T-helper 2 cell (primary cell): ENCODE results near the gene SOX2.

ENCODE experiments used
- DNase-seq, 5 experiments: peaks; one replicate each; pipeline versions ENCODE4 v3.0.0 to v3.0.0-alpha.2; 2012 to 2022
- total RNA-seq, 2 donors: gene quantifications; one replicate each; lab custom pipeline; 2026; lab: John Stamatoyannopoulos, UW

SOX2 gene
- total RNA-seq = 0 to 0.34 reads per million in 2 donors

DNA sequence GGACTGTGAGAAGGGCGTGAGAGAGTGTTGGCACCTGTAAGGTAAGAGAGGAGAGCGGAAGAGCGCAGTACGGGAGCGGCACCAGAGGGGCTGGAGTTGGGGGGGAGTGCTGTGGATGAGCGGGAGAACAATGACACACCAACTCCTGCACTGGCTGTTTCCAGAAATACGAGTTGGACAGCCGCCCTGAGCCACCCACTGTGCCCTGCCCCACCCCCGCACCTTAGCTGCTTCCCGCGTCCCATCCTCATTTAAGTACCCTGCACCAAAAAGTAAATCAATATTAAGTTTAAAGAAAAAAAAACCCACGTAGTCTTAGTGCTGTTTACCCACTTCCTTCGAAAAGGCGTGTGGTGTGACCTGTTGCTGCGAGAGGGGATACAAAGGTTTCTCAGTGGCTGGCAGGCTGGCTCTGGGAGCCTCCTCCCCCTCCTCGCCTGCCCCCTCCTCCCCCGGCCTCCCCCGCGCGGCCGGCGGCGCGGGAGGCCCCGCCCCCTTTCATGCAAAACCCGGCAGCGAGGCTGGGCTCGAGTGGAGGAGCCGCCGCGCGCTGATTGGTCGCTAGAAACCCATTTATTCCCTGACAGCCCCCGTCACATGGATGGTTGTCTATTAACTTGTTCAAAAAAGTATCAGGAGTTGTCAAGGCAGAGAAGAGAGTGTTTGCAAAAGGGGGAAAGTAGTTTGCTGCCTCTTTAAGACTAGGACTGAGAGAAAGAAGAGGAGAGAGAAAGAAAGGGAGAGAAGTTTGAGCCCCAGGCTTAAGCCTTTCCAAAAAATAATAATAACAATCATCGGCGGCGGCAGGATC, at the start of gene SOX2:
TSS of gene SOX2 (plus strand) at position 601 of the 811 bp plus-strand sequence. CDS start 436 bp downstream, outside the sequence.
- peak in 2 of 5 experiments; percentile 24 to 57 for DNase-seq

DNA sequence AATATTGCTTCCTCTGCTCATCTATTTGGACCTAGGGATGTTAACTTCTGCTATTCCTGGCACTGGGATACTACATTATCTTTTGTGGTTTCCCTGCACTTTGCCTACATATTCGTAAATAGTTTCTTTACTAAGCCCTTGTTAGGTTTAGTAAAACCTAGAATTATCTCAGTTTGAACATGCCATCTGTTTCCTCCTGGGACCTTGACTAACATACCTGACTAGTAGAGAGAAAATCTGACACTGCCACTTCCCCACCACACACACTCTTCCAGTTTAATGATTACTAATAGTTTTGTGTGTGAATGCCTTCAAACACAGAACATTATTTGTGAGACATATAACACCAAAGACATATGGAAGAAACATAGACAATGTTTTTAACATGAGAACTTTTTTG, 28.2 kb upstream of the SOX2 start:
- DNase-seq = no peak

DNA sequence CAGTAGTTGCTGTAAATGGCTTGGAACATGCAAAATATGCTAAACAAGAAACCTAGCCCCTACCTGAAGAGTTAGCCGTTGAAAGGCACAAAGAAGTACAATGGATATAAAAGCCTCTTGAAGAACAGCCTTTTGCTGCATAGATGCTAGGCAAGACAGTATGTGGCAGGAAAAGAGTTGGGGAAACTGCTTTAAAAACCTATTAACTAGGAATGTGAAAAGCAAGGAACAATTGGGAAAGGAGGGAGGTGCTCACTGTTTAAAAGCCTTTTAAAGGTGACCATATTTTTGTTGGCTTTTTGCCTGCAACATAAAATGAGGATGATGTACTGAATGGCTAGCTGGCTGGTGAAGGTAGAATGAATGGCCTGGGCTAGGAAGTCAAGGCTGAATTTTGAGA, 24.5 kb upstream of the SOX2 start:
- DNase-seq = no peak

DNA sequence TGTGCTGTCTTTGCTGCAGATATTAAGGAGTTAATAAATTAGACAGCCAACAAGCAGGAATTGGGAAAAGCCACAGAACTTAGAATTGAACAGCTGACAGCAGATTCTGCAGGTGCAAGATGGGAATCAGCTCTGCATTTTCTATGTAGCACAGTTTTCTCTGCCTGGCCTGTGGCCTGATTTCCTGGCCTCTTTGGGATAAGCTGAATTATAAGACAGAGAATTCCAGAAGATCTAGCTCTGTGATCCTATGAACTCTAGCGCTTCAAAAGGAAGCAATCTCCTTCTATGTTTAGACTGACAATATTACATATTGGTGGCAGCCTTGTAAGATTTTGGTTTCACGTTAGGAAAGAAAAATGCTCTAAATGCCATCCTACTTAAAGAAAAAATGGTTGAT, 24.0 kb upstream of the SOX2 start:
- no peak for DNase-seq

DNA sequence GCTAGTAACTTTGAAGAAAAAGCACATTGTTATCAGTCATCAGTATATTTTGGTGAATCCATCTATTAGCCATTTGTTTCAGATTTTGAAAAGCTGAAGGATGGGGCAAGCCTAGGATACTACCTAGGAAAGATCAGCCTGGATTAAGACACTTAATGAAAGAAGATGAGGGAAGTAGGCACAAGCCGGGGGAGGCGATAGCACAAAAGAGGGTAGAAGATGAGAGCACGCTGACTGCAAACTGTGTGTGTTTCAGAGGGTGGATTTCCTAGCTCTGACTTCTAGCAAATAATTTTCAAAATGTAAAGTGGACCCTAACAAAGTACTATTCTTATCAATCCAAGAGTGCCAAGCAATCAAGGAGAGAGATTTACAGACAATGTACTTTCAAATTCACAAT, 22.2 kb upstream of the SOX2 start:
- DNase-seq = no peak

DNA sequence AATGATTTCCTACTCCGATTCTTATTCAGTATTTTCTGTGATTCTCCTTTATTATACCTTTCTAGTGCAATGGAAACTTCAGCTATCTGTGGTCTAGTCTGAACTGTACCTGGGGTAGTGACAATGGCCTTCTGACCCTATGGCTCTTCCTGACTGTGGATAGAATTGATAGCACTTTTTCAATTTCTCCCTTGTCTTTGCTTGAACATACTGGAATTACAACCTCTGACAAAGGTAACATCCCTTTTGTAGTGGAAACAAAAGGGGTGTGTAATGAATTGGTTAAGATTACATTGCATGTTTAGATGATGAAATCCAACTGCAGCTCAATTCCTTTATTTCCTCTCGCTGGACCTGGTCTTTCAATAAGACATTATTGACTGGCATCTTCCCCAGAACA, 21.0 kb upstream of the SOX2 start:
- DNase-seq = no peak

DNA sequence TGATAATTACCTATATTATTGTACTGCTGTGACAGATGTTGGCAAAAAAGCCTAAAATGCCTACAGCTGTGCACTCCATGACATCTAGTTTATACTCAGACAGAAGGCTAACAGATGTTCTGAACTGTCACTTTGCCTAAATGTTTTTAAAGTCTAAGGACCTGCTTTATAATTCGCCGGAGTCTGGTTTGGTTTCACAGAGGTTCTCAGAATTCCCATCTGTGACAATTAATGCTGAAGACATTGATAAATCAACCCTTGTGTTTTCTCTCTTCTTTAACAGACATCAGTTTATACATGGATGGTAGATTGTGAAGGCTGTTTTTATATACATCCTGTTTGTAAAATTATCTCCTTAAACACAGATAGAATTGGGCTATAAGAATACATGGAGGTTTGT, 19.8 kb upstream of the SOX2 start:
- no peak for DNase-seq

DNA sequence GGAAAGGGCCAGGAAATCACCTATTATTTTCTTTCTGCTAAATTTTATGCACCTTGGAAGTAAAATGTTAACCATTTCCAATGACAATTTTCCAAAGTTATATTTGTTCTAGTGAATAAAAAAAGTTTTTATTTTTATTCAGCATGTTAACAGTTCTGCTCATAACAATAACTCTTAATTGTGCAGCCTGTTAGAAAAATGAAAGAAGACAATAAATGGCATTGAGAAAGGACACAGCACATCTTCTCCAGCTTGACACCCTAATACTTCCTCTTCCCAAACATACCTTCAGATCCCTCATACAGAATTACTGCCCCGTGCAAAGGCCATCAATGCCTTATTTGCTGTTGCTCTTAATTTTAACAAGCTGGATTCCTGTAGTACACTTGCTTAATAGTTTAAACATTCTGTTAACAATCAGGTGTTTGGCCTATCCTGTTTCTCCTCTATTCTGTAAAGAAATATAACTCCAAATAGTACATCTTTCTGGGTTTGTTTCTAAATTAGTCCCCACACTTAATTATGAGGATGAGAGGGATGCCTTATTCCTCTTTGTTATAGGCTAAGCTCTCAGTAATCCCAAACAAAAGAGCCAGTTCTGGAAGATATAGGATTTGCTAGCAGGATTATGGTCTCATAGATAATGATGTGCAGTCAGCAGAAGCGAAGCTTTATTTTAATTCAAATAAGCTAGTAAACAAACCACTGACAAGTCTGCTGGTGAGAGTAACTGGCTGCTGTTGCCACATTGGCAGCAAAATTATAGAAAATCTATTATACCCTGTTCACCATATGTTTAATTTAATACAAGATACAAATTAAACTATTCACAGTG, 19.2 kb upstream of the SOX2 start:
- DNase-seq = no peak

DNA sequence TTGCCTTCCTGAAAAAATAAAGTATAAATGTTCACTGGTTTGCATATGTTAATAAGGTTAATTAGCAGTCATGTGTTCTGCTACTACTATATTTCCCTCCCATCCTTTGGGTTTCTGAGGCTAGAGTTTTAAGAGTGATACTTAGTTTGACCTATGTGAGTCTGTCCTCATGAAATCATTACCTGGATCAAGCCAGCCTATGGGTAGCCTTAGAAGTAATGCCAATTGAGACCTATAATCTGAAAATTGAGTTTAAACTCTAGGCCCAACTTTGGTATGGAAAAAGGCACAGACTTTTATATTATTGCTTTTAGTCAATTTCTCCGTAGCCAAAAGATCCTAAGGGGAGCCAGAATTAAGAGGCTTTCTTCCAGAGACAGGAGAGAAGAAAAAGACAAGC, 18.4 kb upstream of the SOX2 start:
- DNase-seq = no peak

DNA sequence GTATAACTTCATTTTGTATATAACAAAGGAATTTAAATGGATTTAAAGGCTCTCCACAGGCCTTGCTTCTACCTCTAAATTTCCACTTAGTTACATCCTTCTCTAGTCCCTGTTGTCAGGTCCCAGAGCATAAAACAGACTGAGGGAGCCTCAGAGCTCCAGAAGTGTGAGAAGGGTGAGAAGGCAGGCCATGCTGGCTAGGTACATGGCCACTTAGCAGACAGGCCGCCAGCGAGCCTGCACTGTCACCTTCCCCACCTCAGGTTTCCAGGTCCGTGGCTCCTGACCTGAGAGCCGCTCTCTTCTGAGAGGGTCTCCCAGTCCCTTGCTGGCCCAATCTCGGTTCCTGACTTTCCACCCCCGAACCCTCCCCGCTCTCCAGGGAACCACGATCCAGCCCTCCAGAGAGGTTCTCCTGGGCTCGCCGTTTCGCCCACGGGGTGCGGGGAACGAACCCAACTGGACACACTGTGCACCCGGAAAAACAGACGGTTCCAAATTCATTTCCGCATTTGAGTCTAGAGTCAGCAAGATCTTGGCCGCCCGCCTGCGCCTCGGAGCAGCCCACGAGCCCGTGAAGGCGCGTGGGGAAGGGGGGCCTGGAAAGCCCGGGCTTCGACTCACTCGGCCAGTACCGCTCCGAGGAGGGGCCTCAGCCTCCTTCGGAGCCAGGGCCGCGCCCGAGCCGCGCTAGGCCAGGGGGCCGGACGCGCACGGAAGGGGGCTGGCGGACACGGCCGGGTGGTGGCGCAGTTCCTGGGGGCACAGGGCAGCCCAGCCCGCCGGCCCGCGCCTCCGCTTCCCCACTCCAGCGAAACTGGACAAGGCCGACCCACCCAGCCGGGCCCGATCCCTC, 16.7 kb upstream of the SOX2 start:
- no peak for DNase-seq

DNA sequence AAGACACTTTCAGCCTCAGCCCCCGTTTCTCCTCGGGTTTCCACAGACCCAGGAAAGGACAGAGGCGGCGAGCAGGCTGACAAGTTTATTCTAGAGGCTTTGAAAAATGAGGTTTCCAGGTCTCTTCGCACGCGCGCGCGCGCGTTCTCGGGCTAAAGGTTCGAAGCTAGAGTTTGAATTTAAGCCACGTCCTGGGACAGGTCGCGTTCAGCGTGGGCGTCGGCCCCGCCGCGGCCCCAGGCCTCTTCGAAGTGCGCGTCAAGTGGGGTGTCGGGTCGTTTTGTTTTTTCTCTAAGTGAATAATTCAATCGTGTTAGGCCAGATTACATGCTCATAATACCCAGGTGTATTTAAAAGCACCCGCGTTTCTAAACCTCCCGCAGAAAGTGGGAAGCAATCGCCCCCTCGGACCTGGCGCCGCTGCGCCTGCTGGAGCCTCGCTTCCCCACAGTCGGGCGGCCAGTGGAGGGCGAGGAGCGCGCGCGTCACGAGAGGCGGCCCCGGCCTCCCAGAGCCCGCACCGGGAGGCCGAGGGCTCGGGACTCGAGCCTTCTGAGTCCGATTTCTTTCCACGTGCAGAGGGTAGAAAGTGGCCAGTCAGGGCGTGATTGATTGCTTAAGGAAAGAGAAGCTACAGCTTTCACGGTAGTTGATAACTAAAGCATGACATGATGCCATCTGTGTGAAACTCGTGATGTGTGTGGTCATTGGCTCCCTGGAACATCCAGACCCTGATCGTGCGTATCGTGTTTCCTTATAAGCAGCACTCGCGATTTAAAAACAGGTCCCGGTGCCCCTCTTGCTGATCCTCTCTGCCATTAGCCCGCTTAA, 15.8 kb upstream of the SOX2 start:
- DNase-seq = no peak

DNA sequence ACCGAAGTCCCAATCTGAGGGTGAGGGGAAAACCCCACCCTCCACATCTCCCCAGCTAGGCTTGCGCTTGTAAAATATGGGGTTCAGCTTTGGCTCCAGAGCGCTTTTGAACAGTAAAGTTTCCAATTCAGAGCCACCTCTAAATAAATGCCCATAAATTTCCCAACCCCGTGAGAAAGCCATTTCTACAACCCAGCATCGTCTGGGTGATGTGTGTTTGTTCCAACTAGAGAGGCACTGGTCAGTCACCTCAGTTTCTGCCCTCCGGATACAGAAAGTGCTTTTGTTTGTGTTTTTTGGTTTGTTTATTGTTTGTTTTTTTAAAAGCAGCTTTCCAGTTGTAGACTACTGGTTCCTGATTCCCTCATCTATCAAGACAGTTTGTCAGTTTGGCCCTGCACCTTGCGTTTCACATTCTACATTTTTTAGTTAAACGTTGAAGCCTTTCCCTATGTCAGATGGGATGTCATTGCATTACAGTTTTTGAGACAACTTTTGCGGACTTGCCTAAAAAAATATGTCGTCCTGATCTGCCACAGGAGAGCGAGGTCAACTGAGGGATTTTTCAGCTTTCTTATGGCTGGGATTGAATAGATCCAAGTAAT, 15.0 kb upstream of the SOX2 start:
- no peak for DNase-seq

DNA sequence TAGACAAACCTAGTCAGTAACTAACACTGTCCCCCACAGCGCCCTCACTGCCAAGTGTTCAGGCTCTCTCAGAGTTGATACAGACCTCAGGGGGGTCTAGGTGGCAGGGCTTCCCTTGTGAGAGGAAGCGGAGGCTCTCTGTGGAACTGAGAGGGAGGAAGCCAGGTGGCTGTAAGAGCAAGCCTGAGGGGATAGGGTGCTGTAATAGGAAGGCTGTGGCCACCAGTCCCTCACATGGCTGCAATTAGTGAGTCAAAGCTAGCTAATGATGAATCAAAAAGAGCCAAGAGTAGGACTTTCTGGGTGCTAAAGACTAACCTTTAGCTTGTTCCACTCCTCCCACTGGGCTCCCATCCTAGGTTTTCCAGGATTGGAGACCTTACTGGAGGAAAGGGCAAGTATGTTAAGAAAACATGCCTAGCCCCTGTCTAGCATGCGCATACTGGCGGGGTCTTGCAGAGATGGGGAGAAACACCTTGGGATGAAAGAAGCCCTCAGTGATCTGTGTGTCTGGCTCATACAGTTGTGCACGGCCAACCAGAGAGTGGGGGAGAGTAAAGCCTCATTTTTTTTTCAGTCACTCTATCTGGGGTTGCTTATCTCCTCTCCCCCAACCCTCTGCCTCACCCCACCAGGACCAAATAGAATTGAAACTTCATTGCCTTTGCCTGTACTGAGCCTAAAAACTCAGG, 13.3 kb upstream of the SOX2 start:
- DNase-seq = no peak

DNA sequence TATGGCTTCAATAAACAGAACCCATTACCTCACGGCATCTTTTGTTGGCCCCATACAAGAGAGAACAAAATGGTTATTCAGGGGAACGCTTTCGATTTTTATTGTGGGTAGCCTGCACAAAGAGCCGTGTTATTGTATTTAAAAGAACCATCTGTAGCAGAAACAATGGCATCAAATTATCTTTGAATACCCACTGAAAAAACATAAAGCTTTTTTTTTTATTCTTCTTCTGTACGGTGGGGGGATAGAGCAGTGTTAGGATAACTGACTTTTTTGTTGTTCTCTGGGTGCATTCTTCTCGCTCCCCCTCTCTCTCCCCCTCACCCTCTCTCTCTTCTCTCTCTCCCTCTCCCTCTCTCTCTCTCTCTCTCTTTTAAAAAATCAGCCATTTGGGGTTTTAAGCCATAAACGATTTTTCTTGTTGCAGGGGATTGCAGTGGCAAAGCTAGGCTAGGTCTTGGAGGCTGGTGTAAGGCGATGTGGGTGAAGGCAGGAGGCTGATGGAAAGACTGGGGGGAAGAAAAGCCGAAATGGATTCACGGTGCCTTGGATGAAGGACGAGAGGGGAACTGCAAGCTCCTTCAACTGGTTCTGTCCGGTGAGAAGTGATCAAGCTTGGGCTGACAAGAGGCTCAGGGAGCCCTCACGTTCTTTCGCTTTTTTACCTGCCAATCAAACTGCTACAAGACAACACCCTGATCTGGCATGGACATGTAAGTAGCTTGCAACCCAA, 12.4 kb upstream of the SOX2 start:
- DNase-seq = no peak

DNA sequence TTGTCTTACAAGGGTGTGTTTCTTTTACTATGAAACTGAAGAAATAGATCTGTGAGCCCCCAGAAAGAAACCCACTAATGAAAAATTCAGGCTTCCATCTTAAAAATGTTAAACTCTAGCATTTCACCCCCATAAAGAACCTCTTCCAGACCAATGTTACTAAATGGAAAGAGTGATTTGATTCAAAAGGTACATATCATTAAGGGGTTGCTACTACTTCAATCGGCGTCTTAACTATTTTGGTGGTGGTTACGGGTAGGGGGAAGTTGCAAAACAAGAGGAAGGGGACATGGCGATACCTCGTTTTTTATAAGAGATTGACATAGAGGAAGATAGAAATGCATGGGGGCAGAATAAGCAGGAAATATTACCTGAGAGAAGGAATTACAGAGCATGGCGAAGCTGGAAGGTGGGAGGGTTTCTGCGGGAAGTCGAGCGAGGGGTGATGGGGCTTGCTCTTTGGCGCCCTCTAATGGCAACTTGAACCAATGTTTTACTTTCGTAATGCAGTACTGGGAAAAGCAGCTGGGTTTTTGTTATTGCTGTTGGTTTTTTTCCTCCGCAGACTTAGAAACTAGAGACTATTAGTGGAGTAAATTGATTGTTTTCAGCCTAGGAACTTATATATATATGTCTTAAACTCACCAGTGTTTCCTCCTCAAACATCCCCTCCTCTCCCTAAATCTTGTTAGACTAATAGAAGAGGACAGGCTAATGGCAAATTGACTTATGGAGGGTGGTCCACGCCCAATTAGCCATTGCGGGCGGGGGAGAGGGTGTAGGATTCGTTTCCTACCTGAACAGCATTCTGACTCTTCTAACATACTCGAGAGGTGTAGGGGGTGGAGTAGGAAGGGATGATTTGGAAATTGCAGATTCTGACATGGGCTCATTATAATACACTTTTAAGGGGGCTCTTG, 11.3 kb upstream of the SOX2 start:
- DNase-seq = peak in 1 of 5 experiments; percentile 67

DNA sequence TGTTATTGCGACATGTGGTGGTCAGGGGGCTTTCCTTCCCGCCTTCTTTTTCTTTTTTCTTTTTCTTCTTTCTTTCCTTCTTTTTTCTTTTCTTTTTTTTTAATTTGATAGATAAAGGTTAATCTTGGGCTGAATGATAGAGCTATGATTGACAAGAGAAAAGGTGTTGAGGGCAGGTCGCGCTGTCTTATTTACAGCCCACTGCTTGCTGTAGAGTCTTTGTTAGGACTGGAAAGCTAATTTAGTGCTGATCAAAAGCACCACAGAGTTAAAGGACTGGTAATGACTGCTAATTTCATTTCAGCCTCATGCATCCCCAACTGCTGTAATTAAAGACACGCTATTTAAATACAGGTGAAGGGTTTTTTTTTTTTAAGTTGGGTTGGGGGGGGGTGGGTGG, 10.6 kb upstream of the SOX2 start:
- no peak for DNase-seq

DNA sequence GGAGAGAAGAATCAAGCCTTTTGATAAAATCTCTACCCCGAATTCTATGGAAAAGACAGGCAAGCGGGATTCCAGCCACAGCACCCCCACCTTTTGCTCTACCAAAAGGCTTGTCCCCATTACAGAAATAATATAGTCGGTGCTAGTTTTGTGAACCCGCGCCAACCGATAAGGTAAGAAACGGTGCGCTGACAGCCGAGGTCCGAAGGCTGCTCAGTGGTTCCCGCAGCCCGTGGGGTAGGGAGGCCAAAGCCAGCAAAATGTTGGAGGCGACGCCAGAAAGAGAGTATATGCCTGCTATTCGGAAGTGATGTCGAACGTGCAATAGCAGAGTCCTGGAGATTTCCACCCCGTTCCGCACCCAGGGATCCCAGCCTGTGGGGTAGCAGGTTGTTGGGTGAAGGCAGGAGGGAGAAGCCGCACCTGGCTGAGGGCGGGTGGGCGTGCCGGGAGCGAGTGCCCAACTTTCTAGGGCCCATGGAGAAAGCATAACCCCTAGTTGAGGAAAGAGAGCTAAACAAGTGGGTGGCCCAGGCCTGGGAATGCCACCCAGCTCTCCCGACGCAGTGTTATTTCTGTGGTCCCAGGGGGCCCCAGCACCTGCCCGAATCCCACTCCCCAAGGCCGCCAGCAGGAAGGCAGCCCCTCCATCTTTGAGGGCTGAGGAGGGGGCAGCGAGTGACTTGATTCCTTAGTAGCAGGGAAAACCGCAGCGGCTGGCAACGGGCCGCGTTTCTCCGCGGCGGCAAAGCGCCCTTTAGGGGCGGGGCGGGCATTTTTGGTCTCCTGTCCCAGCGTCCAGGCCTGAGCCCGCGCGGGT, 7.9 kb upstream of the SOX2 start:
- DNase-seq = no peak

DNA sequence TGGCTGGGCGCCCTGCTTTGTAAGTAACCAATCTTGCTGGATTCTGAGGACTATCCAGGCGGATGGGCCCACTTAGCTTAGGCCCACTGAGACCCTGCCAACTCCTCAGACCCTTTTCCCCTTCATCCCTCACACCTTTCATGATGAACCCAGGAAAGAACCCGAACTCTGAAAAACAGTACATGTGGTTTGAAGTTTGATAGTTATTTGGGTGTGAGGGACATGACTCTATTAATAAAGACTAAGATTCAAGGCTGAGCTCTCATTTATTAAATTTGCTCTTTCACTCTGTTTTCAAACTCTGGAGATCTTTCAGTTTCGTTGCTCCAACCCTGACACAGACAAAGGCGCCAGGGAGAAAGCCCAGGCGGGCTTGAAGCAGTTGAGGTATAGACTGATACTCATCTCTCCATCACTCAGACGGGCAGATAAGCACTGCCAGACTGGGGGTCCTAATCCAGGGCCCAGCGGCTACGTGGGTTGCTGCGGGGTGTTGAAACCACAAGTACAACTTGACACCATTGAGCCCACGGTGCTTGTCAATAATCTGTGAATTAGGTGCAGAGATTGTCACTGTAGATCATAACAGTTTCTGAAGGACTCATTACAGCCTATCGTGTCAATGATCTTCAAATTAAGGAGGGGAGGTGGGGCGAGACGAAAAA, 7.2 kb upstream of the SOX2 start:
- DNase-seq = no peak
